HEK293 (cell line): ENCODE data around the gene ZNF775.

Source experiments
- CTCF ChIA-PET: fragments of 350-600 bp; formaldehyde crosslinking; extraction: SDS; loops from one replicate; lab custom pipeline; 2021; ENCODE audit warnings: antibody characterized with exemption; lab: Yijun Ruan, JAX
- POLR2A ChIA-PET: fragments of 300-600 bp; formaldehyde crosslinking; extraction: SDS; loops from one replicate; lab custom pipeline; 2020; ENCODE audit warnings: antibody characterized with exemption, inconsistent platforms; lab: Yijun Ruan, JAX
- H3K27ac ChIP-seq: fragments of 200-500 bp; sonication (Bioruptor generic); 2 replicates; pipeline ENCODE4 v1.5.1; 2014; ENCODE audit warnings: low read depth, low read length, control low read depth, inconsistent platforms; ENCODE audit errors: extremely low read depth
- H3K36me3 ChIP-seq, 2 experiments: fragments of 200-500 bp in 1 of 2; sonication (Bioruptor generic) in 1 of 2; 1 replicate in 1 of 2; 2 replicates in 1 of 2; pipeline ENCODE4 v1.5.1; 2014 to 2017; ENCODE audit warnings: inconsistent platforms in 2 of 2, low read length in 2 of 2; ENCODE audit not compliant: control insufficient read depth in 2 of 2, insufficient read depth in 1 of 2
- H3K4me1 ChIP-seq: fragments of 200-500 bp; sonication (Bioruptor generic); 2 replicates; pipeline ENCODE4 v1.5.1; 2014; ENCODE audit warnings: mild to moderate bottlenecking, low read length, inconsistent platforms; ENCODE audit not compliant: control insufficient read depth, insufficient read depth
- H3K4me3 ChIP-seq: 2 replicates; pipeline ENCODE4 v1.5.1; 2011; ENCODE audit warnings: low read depth, mild to moderate bottlenecking, control low read depth, low read length, moderate library complexity
- H3K9me3 ChIP-seq: fragments of 200-500 bp; sonication (Bioruptor generic); 2 replicates; pipeline ENCODE4 v1.5.1; 2014; ENCODE audit warnings: low read depth, low read length, inconsistent platforms; ENCODE audit not compliant: control insufficient read depth, insufficient read depth
- KLF1 ChIP-seq: fragments of 450-650 bp; formaldehyde crosslinking; IDR thresholded peaks from 2 replicates; pipeline ENCODE4 v1.5.1; 2016; ENCODE audit warnings: missing biosample characterization, missing genetic modification characterization
- RBAK ChIP-seq: fragments of 450-650 bp; formaldehyde crosslinking; IDR thresholded peaks from 2 replicates; pipeline ENCODE4 v1.5.1; 2016; ENCODE audit warnings: missing biosample characterization, missing genetic modification characterization
- SETDB1 ChIP-seq: IDR thresholded peaks from one replicate; pipeline ENCODE4 v1.6.1; 2017; ENCODE audit warnings: mild to moderate bottlenecking, low read length, moderate library complexity, mixed read lengths; ENCODE audit not compliant: insufficient read length
- ZBTB48 ChIP-seq: fragments of 450-650 bp; formaldehyde crosslinking; IDR thresholded peaks from 2 replicates; pipeline ENCODE4 v1.5.1; 2016; ENCODE audit warnings: missing biosample characterization, missing genetic modification characterization
- ZFP69B ChIP-seq: fragments of 450-650 bp; formaldehyde crosslinking; IDR thresholded peaks from 2 replicates; pipeline ENCODE4 v1.5.1; 2016; ENCODE audit warnings: missing biosample characterization, missing genetic modification characterization
- ZNF221 ChIP-seq: fragments of 450-650 bp; formaldehyde crosslinking; IDR thresholded peaks from 2 replicates; pipeline ENCODE4 v1.5.1; 2017; ENCODE audit warnings: missing biosample characterization, missing genetic modification characterization, borderline replicate concordance
- ZNF292 ChIP-seq: fragments of 450-650 bp; formaldehyde crosslinking; IDR thresholded peaks from 2 replicates; pipeline ENCODE4 v1.5.1; 2016; ENCODE audit warnings: low read depth, missing biosample characterization, missing genetic modification characterization, borderline replicate concordance
- ZNF324 ChIP-seq: fragments of 450-650 bp; formaldehyde crosslinking; IDR thresholded peaks from 2 replicates; pipeline ENCODE4 v1.5.1; 2016; ENCODE audit warnings: missing biosample characterization, missing genetic modification characterization
- ZNF366 ChIP-seq: fragments of 450-650 bp; formaldehyde crosslinking; conservative IDR thresholded peaks from 2 replicates; pipeline ENCODE4 v1.5.1; 2016; ENCODE audit warnings: missing biosample characterization, missing genetic modification characterization
- ZNF654 ChIP-seq: fragments of 450-650 bp; formaldehyde crosslinking; IDR thresholded peaks from 2 replicates; pipeline ENCODE4 v1.5.1; 2016; ENCODE audit warnings: low read depth, missing biosample characterization, missing genetic modification characterization
- ZNF660 ChIP-seq: fragments of 450-650 bp; IDR thresholded peaks from 2 replicates; pipeline ENCODE4 v1.5.1; 2018; ENCODE audit warnings: missing biosample characterization, mild to moderate bottlenecking, missing genetic modification characterization
- ZNF670 ChIP-seq: fragments of 450-650 bp; formaldehyde crosslinking; IDR thresholded peaks from 2 replicates; pipeline ENCODE4 v1.5.1; 2016; ENCODE audit warnings: missing biosample characterization, missing genetic modification characterization, low read depth
- TF ChIP-seq, protein P1 (sequence below): fragments of 450-650 bp; formaldehyde crosslinking; conservative IDR thresholded peaks from 2 replicates; pipeline ENCODE4 v1.5.1; 2016; ENCODE audit warnings: low read depth, missing biosample characterization, missing genetic modification characterization
- TF ChIP-seq, protein P2 (sequence below): fragments of 450-650 bp; formaldehyde crosslinking; IDR thresholded peaks from 2 replicates; pipeline ENCODE4 v1.5.0; 2017; ENCODE audit warnings: missing biosample characterization, missing genetic modification characterization, borderline replicate concordance
- TF ChIP-seq, protein P3 (sequence below): fragments of 450-650 bp; IDR thresholded peaks from 2 replicates; pipeline ENCODE4 v1.5.1; 2018; ENCODE audit warnings: missing biosample characterization, mild to moderate bottlenecking, missing genetic modification characterization
- TF ChIP-seq, protein P4 (sequence below): fragments of 450-650 bp; formaldehyde crosslinking; IDR thresholded peaks from 2 replicates; pipeline ENCODE4 v1.5.1; 2016; ENCODE audit warnings: missing biosample characterization, missing genetic modification characterization

Gene ZNF775

DNA sequence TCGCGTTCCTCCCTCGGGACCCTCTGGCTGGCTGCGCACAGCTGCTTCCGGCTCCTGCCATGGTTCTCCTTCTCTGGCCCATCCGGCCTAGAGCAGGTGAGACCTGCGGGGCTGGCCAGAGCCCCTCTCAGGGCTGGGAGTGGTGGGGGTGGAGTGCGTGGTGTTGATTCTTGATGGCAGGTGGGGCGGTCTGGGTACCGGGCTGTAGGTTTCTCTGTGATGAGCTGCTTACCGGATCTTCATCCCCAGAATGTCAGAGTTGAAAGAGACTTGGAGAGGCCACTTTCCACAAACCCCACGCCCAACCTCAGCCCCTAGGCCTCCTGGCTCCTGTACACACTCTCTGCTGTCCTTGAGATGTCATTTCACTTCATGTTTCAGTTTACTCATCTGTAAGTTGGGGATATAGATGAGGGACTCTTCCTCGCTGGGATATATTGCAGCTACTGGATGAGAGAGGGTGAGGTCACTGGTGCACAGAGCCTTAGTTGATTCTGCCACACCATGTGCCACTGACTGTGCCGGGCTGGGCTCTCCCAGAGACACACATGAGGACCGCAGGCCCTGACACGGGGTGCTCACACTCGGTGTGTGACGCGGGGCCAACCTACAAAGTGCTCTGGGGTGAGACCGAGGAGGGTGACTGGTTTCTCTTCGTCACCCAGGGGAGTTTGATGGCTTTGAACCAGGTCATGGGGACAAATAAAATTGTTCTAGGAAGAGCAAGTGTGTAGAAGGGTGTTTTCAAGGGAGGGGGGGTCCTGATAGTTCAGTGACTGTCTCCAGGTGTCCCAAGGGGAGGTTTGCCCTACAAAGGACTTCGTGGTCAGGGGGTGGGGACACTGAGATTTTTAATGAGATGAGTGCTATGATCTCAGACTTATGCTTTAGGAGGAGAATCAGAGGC, 29.5 kb downstream of the ZNF775 start (continued):
- no peak for TF ChIP-seq RBAK
- TF ChIP-seq ZFP69B (tag by site-specific recombination): no peak
- TF ChIP-seq ZNF324 (tag by site-specific recombination): no peak
- TF ChIP-seq ZNF654 (tag by site-specific recombination): no peak
- TF ChIP-seq, protein P1, sequence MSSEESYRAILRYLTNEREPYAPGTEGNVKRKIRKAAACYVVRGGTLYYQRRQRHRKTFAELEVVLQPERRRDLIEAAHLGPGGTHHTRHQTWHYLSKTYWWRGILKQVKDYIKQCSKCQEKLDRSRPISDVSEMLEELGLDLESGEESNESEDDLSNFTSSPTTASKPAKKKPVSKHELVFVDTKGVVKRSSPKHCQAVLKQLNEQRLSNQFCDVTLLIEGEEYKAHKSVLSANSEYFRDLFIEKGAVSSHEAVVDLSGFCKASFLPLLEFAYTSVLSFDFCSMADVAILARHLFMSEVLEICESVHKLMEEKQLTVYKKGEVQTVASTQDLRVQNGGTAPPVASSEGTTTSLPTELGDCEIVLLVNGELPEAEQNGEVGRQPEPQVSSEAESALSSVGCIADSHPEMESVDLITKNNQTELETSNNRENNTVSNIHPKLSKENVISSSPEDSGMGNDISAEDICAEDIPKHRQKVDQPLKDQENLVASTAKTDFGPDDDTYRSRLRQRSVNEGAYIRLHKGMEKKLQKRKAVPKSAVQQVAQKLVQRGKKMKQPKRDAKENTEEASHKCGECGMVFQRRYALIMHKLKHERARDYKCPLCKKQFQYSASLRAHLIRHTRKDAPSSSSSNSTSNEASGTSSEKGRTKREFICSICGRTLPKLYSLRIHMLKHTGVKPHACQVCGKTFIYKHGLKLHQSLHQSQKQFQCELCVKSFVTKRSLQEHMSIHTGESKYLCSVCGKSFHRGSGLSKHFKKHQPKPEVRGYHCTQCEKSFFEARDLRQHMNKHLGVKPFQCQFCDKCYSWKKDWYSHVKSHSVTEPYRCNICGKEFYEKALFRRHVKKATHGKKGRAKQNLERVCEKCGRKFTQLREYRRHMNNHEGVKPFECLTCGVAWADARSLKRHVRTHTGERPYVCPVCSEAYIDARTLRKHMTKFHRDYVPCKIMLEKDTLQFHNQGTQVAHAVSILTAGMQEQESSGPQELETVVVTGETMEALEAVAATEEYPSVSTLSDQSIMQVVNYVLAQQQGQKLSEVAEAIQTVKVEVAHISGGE (tag by site-specific recombination): no peak
- no peak for TF ChIP-seq ZNF670
- TF ChIP-seq, all 188 proteins: peak for 0

DNA sequence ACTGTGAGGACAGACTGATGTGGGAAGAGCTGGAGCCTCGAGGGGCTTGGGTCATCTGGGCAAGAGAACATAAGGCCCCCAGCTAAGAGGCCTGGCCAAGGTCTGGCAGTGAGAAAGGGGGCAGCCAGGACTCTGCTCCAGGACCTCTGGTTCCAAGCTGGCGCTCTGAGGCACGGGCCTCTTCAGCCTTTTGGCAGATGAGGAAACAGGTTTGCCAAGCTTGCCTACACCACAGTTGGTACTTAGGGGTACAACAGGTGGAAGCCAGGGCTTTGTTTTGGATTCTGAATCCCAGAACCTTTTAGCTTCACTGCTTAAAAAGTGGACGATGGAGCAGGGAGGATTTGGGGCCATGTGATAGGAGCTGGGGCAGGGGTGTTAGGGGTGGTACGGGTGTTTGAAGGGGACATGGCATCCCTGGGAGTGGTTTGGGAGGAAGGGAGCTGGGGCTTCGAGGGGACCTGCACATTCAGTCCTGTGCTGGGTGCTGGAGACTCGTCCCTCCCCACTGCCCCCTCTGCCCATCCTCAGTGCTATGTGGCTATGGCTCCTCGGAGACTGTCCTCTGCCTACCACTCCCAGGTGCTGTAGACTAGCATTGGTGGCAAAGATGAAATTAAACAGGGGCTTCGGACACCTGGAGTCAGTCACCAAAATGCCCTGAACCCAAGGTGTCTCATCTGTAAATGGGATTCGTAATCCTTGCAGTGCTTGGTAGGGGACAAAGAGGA, 30.3 kb downstream of the ZNF775 start:
- H3K9me3 ChIP-seq: no peaks in the 10 kb centered on the region
- no peaks in the 10 kb centered on the region for H3K36me3 ChIP-seq
- no peak overlapping the region for H3K27ac ChIP-seq
- ChIA-PET POLR2A (interaction anchor here (1.8 kb wide), 1 partner anchor 41 kb away, joined by 5 read pairs; the partner anchor contains the start of gene REPIN1), CTCF (interaction anchor here (0.8 to 1.4 kb wide), 2 partner anchors 10 to 39 kb away, joined by 3 read pairs; no protein-coding TSS in a partner anchor)
- H3K4me3 ChIP-seq: no peak overlapping the region
- no peaks in the 10 kb centered on the region for H3K4me1 ChIP-seq
- TF ChIP-seq, protein P1 (tag by site-specific recombination): no peak
- TF ChIP-seq, protein P2, sequence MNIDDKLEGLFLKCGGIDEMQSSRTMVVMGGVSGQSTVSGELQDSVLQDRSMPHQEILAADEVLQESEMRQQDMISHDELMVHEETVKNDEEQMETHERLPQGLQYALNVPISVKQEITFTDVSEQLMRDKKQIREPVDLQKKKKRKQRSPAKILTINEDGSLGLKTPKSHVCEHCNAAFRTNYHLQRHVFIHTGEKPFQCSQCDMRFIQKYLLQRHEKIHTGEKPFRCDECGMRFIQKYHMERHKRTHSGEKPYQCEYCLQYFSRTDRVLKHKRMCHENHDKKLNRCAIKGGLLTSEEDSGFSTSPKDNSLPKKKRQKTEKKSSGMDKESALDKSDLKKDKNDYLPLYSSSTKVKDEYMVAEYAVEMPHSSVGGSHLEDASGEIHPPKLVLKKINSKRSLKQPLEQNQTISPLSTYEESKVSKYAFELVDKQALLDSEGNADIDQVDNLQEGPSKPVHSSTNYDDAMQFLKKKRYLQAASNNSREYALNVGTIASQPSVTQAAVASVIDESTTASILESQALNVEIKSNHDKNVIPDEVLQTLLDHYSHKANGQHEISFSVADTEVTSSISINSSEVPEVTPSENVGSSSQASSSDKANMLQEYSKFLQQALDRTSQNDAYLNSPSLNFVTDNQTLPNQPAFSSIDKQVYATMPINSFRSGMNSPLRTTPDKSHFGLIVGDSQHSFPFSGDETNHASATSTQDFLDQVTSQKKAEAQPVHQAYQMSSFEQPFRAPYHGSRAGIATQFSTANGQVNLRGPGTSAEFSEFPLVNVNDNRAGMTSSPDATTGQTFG (tag by site-specific recombination): no peak

DNA sequence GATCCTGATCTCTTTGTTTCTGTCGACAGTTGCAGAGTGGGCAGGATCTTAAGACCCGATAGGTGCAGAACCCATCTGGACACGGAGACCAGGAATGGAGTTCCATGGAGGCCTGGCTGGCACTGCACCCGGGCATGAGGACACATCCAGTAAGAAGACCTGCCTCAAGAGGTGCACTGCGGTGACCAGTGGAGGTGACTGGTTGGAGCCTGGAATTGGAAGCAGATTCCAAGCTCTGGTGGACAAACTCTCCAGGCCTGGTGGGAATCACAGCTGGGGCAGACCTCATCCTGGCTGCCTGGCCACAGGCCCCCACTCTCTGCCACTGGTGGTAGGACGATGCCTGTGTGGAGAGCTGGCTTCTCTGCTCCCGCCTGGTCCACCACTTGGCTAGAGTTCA, 31.0 kb downstream of the ZNF775 start:
- H3K4me3 ChIP-seq: no peak overlapping the region
- no peaks in the 10 kb centered on the region for H3K4me1 ChIP-seq
- ChIA-PET CTCF (interaction anchor here (0.8 to 1.4 kb wide), 2 partner anchors 9 to 39 kb away, joined by 3 read pairs; no protein-coding TSS in a partner anchor), POLR2A (interaction anchor here (0.6 to 1.8 kb wide), 2 partner anchors 41 to 112 kb away, joined by 3 to 5 read pairs; partner anchors contain the start of gene REPIN1)
- no peaks in the 10 kb centered on the region for H3K36me3 ChIP-seq
- no peak overlapping the region for H3K27ac ChIP-seq
- no peaks in the 10 kb centered on the region for H3K9me3 ChIP-seq
- TF ChIP-seq, protein P3, sequence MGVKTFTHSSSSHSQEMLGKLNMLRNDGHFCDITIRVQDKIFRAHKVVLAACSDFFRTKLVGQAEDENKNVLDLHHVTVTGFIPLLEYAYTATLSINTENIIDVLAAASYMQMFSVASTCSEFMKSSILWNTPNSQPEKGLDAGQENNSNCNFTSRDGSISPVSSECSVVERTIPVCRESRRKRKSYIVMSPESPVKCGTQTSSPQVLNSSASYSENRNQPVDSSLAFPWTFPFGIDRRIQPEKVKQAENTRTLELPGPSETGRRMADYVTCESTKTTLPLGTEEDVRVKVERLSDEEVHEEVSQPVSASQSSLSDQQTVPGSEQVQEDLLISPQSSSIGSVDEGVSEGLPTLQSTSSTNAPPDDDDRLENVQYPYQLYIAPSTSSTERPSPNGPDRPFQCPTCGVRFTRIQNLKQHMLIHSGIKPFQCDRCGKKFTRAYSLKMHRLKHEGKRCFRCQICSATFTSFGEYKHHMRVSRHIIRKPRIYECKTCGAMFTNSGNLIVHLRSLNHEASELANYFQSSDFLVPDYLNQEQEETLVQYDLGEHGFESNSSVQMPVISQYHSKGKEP: no peak
- TF ChIP-seq ZNF660 (tag by site-specific recombination) (no peak), ZNF366 (tag by site-specific recombination) (no peak), SETDB1 (no peak), ZNF221 (no peak), ZNF292 (no peak), KLF1 (tag by site-specific recombination) (no peak), ZBTB48 (tag by site-specific recombination) (no peak)
- TF ChIP-seq, protein P4, sequence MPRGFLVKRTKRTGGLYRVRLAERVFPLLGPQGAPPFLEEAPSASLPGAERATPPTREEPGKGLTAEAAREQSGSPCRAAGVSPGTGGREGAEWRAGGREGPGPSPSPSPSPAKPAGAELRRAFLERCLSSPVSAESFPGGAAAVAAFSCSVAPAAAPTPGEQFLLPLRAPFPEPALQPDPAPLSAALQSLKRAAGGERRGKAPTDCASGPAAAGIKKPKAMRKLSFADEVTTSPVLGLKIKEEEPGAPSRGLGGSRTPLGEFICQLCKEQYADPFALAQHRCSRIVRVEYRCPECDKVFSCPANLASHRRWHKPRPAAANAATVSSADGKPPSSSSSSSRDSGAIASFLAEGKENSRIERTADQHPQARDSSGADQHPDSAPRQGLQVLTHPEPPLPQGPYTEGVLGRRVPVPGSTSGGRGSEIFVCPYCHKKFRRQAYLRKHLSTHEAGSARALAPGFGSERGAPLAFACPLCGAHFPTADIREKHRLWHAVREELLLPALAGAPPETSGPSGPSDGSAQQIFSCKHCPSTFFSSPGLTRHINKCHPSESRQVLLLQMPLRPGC: no peak
